Activated naive CD4-positive, alpha-beta T cell treated with Interleukin-2 at 50 U/mL for 16 hours (primary cell): ENCODE measurements around the gene GABRG3.

Experiments
- DNase-seq: peaks from one replicate; pipeline ENCODE4 v3.0.0-alpha.2; 2020

The GABRG3 gene

GRCh38 chr15:27482287-27482686 lies 511.3 kb downstream of the GABRG3 start:
- no peak for DNase-seq

DNA sequence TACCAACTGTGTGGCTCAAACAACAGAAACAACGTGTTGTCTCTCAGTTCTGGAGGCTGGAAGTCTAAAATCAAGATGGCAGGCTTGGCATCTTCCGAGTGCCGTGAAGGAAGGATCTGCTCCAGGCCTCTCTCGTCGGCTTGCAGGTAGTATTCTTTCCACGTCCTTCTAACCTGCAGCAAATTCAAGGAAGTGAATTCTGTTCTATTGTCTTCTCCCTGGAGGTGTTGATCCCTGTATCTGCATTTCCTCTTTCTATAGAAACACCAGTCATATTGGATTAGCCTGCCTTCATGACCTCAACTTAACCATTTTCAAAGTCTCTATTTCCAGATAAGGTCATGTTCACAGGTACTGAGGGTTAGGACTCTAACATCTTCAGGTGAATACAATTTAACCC lies 512.1 kb downstream of the GABRG3 start:
- no peak for DNase-seq

DNA sequence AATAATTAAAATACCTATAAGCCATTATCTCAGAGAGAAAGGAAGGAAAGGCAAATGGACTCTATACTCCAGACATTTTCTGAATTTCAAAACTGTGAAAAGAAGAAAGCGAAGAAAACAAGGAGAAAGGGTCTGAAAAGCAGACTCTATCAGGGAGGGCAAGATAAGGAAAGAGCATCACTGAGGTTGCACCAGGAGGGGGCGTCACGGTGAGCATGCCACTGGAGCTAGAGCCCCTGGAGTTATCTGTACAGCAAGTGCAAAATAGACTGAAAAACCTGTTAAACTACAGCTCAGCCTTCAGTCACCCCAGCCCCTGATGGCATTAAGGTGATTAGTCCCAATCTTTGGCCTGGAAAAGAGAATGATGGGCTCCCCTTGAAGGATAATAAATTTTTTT lies 514.3 kb downstream of the GABRG3 start:
- DNase-seq, result no peak

DNA sequence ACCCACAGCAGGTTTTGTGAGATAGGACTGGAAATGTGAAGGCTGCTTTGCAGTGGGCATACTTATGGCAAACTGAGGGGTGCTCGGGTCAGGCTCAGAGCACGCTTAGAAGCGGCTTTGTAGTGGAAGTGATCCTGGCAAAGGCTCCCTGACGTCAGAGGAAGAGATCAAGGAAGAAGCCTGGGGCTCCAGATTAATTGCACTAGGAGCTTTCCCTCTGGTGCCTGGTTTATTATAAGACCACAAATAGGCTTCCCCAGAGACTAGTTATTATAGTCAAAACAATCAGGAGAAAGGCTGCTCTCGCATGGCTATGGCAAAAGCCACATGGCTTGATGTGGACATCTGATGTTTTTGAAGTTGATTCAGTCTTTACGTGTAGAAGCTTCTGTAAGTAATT lies 515.1 kb downstream of the GABRG3 start:
- DNase-seq, result no peak

GRCh38 chr15:27486683-27487647 lies 516.0 kb downstream of the GABRG3 start:
- no peak for DNase-seq

DNA sequence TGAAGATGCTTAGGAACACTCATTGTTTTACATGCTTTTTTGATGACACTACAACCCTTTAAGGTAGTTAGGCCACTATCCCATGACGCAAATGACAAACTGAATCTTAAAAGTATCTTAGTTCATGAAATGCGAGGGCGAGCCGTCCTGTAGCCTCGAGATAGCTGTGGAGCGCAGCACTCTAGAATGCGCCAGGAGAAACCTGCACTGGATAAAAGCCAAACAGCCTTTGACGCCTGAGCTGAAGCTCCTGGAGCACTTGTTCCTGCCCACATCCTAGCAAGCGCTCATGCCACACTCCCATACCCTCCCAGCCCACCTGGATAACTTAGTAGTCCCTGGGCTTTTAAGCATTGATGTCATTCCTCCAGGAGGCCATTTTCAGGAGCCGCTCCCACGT lies 516.9 kb downstream of the GABRG3 start:
- DNase-seq, result no peak

GRCh38 chr15:27490867-27491595 lies 520.0 kb downstream of the GABRG3 start:
- no peak for DNase-seq

GRCh38 chr15:27491666-27492621 lies 521.0 kb downstream of the GABRG3 start:
- no peak for DNase-seq

- no peak for DNase-seq
These were observed 525.0 kb downstream of the GABRG3 start for GRCh38 chr15:27495963-27496459.

GRCh38 chr15:27498700-27499099 lies 527.7 kb downstream of the GABRG3 start:
- no peak for DNase-seq

GRCh38 chr15:27499191-27499590 lies 528.2 kb downstream of the GABRG3 start:
- no peak for DNase-seq

GRCh38 chr15:27499719-27500118 lies 528.7 kb downstream of the GABRG3 start:
- no peak for DNase-seq

- DNase-seq, result no peak
These were observed 529.2 kb downstream of the GABRG3 start for GRCh38 chr15:27500206-27500605.

GRCh38 chr15:27506752-27507151 lies 535.8 kb downstream of the GABRG3 start:
- DNase-seq, result no peak

DNA sequence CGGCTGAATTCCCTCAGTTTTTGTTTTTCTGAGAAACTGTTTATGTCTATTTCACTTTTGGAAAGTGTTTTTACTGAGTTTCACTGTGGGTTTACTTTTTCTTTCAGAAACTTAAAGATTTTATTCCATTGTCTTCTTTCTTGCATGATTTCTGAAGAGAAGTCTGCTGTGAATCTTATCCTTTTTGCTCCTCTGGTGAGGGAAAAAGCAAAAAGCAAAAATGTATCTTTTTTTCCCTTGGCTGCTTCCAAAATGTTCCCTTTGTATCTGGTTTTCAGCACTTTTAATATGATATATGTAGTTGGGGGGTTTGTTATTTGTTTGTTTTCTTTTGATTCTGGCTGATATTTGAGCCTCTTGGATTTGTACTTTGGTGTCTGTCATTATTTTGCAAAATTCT lies 538.0 kb downstream of the GABRG3 start:
- no peak for DNase-seq

GRCh38 chr15:27512281-27513001 lies 541.5 kb downstream of the GABRG3 start:
- DNase-seq, result no peak

DNA sequence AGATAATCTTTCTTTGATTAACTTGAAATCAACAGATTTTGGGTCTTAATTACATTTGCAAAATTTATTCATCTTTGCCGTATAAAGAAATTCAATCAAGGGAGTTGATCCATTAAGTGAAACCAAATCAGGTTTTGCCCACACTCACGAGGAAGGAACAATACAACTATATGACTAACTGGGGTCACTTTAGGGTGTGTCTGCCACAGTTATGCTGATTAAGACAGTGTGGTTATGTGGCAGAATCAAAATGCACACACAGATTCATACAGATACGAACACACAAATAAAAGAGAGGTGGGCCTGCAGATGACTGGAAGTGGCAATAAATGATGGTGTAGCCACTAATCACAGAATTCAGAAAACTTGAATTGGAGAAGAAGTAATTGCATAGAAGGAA lies 543.5 kb downstream of the GABRG3 start:
- no peak for DNase-seq

DNA sequence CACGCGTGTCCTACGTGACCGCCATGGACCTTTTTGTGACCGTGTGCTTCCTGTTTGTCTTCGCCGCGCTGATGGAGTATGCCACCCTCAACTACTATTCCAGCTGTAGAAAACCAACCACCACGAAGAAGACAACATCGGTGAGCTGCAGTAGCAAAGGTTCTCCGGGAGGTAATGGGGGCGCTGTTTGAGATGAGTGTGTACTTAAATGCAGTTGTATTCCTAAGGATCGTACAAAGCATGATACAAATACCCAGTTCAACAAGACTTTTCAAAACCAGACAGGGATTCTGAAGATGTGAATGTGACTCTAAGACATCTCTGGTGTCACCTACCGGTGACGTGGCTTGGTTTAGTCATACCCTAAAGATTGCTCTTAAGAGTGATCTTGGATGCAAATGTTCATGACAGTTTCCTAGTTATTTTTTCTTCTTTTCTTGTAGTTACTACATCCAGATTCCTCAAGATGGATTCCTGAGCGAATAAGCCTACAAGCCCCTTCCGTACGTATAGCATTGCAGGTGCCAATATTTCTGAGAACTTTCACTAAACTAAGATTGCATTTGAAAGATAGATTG lies 556.6 kb downstream of the GABRG3 start:
- no peak for DNase-seq

DNA sequence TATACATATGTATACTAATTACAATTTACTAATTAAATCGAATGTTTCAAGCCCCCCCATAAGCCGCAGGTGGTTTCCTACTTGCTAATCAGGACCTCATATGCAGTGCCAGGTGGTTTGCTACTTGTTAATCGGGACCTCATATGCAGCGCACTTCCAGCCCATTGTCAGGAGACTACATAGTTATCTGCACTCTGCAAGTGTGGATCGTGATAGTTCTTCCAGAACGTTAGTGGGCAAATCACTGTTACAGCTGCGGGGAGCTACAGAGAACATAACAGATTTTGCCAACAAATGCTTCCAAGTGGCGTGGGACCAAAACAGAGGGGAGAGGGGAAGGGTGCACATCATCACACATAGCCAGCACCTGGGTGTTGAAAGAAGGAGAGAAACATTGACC lies 558.4 kb downstream of the GABRG3 start:
- no peak for DNase-seq

DNA sequence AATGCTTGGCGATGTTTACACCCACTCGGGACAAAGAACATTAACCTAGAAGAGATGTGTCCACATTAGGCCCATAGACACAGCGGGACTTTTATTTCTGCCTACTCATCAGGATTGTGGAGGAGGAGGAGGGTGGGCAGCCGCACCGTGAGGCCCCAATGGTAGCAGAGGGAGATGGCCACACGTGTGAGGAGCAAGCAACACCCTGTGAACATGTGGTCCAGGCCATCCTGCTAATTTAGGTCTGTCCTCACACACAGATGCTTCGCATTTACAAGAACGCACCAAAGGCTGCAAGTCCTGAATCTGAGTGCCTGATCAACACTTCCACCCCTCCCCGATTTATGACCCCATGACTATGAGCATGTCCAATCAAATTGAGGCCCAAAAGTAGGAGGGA lies 560.0 kb downstream of the GABRG3 start:
- DNase-seq, result no peak

- no peak for DNase-seq
These were observed 561.4 kb downstream of the GABRG3 start for GRCh38 chr15:27532358-27532757.
